ENCODE data around the gene SSBP3. TPM values are rescaled to one million over a fixed set of nuclear protein-coding genes. Genes with fewer than 3 reads are reported as not detected.

SSBP3 gene
- polyA plus RNA-seq, 1 donor (not counting 4 experiments of a cell fraction or from before 2014, with no cell fraction given) = 16.9 TPM

- no peaks in the 10 kb centered on the region for H3K27me3 ChIP-seq (ENCODE audit: control insufficient read depth, extremely low read depth, insufficient read depth, low read length)
- no peak overlapping the region for H2AFZ ChIP-seq (ENCODE audit: control insufficient read depth, low read length)
- H3K9me1 ChIP-seq (ENCODE audit: control insufficient read depth, extremely low read depth, insufficient read depth, low read length) = peaks cover 3% of the 10 kb centered on the region
- H3K4me3 ChIP-seq (ENCODE audit: control insufficient read depth in 2 of 3, extremely low read depth in 1 of 3, insufficient read depth in 2 of 3, low read depth in 1 of 3, low read length in 3 of 3) = no peak overlapping the region
- H4K20me1 ChIP-seq (ENCODE audit: control insufficient read depth, extremely low read depth, insufficient read depth, low read length) = peaks cover 10% of the 10 kb centered on the region
- H3K9me3 ChIP-seq (ENCODE audit: control insufficient read depth, low read depth, low read length) = no peaks in the 10 kb centered on the region
- H3K4me2 ChIP-seq (ENCODE audit: control insufficient read depth, extremely low read depth, insufficient read depth, low read depth, low read length) = peak overlapping the region; percentile 41
- H3K9ac ChIP-seq (ENCODE audit: control insufficient read depth, extremely low read depth, insufficient read depth, low read length) = no peak overlapping the region
- H3K36me3 ChIP-seq (ENCODE audit: control insufficient read depth in 2 of 2, extremely low read depth in 1 of 2, insufficient read depth in 2 of 2, low read length in 2 of 2) = peaks cover 4% of the 10 kb centered on the region in 2 experiments
- H3K4me1 ChIP-seq (ENCODE audit: control insufficient read depth, extremely low read depth, insufficient read depth, low read length) = peaks cover 23% of the 10 kb centered on the region
- H3K79me2 ChIP-seq (ENCODE audit: control insufficient read depth, insufficient read depth, low read length) = no peaks in the 10 kb centered on the region
- FAIRE-seq (peak; percentile 5), DNase-seq (ENCODE audit: low read depth, low spot score) (no peak)
- TF ChIP-seq CTCF (optimal IDR thresholded peaks at IDR 0.05 in 1 of 3, IDR thresholded peaks at IDR 0.05 in 1 of 3, conservative IDR thresholded peaks at IDR 0.05 in 1 of 3; ENCODE audit: extremely low read depth in 1 of 3, insufficient read depth in 2 of 3, low read length in 3 of 3) = no peak
- no peak for TF ChIP-seq EZH2 (IDR thresholded peaks at IDR 0.05; ENCODE audit: low read length)
- H3K27ac ChIP-seq (ENCODE audit: control insufficient read depth, insufficient read depth, low read length) = no peak overlapping the region
- dilution Hi-C loops (cut with MboI; ENCODE audit: extremely low pct_ligation_motif_present, low sequenced_read_pairs) = no loop called here
Measured at GRCh38 chr1:54254055-54254454, 152.1 kb downstream of the SSBP3 start.

- Histone ChIP-seq H2AFZ (ENCODE audit: control insufficient read depth, low read length) (no peak overlapping the region), H3K27me3 (ENCODE audit: control insufficient read depth, extremely low read depth, insufficient read depth, low read length) (no peaks in the 10 kb centered on the region), H3K36me3 (ENCODE audit: control insufficient read depth in 2 of 2, extremely low read depth in 1 of 2, insufficient read depth in 2 of 2, low read length in 2 of 2) (peaks cover 4 to 5% of the 10 kb centered on the region in 2 experiments), H4K20me1 (ENCODE audit: control insufficient read depth, extremely low read depth, insufficient read depth, low read length) (peaks cover 10% of the 10 kb centered on the region), H3K27ac (ENCODE audit: control insufficient read depth, insufficient read depth, low read length) (no peak overlapping the region), H3K79me2 (ENCODE audit: control insufficient read depth, insufficient read depth, low read length) (no peaks in the 10 kb centered on the region), H3K9me1 (ENCODE audit: control insufficient read depth, extremely low read depth, insufficient read depth, low read length) (peaks cover 3% of the 10 kb centered on the region), H3K4me3 (ENCODE audit: control insufficient read depth in 2 of 3, extremely low read depth in 1 of 3, insufficient read depth in 2 of 3, low read depth in 1 of 3, low read length in 3 of 3) (no peak overlapping the region), H3K9ac (ENCODE audit: control insufficient read depth, extremely low read depth, insufficient read depth, low read length) (no peak overlapping the region), H3K4me2 (ENCODE audit: control insufficient read depth, extremely low read depth, insufficient read depth, low read depth, low read length) (peak overlapping the region; percentile 41), H3K9me3 (ENCODE audit: control insufficient read depth, low read depth, low read length) (no peaks in the 10 kb centered on the region), H3K4me1 (ENCODE audit: control insufficient read depth, extremely low read depth, insufficient read depth, low read length) (peaks cover 23% of the 10 kb centered on the region)
- peak; percentile 26 for DNase-seq (ENCODE audit: low read depth, low spot score)
- peak; percentile 94 for FAIRE-seq
- dilution Hi-C loops (cut with MboI; ENCODE audit: extremely low pct_ligation_motif_present, low sequenced_read_pairs) = no loop called here
- TF ChIP-seq EZH2 (IDR thresholded peaks at IDR 0.05; ENCODE audit: low read length) (no peak), CTCF (optimal IDR thresholded peaks at IDR 0.05 in 1 of 3, IDR thresholded peaks at IDR 0.05 in 1 of 3, conservative IDR thresholded peaks at IDR 0.05 in 1 of 3; ENCODE audit: extremely low read depth in 1 of 3, insufficient read depth in 2 of 3, low read length in 3 of 3) (no peak)
Measured at GRCh38 chr1:54253480-54253879, 152.7 kb downstream of the SSBP3 start.
